ENCODE data around the gene NCS1.

GRCh38 chr9:130186839-130187522 is 14.8 kb downstream of the NCS1 start:
- TF ChIP-seq POLR2AphosphoS5 (IDR thresholded peaks at IDR 0.05; ENCODE audit: borderline replicate concordance, low read depth, low read length) (no peak), EZH2 (IDR thresholded peaks at IDR 0.05) (no peak), FOXP2 (optimal IDR thresholded peaks at IDR 0.05; ENCODE audit: control extremely low read depth, extremely low read length, insufficient read depth) (no peak)
